GM12878 (cell line): Measurements from ENCODE around the gene NKTR. TPM values are rescaled to one million over a fixed set of nuclear protein-coding genes. Genes with fewer than 3 reads are reported as not detected.
A peak's percentile ranks its signal among the peaks of the same experiment; 100 is the strongest.

Experiments used
- BHLHE40 ChIP-seq, 2 experiments: fragments of 450-650 bp in 1 of 2; IDR thresholded peaks; 2 replicates each; pipeline ENCODE4 v1.6.1; 2011 to 2017; ENCODE audit warnings: low read depth in 2 of 2, borderline replicate concordance in 1 of 2, improper control_type of control experiment in 1 of 2, low read length in 1 of 2, mild to moderate bottlenecking in 1 of 2
- BMI1 ChIP-seq: fragments of 450-650 bp; IDR thresholded peaks from 2 replicates; pipeline ENCODE4 v1.6.1; 2016; ENCODE audit warnings: mild to moderate bottlenecking, moderate library complexity, borderline replicate concordance
- CBFB ChIP-seq: IDR thresholded peaks from 2 replicates; pipeline ENCODE4 v1.6.1; 2016; ENCODE audit warnings: antibody characterized with exemption, low read depth
- DPF2 ChIP-seq: fragments of 450-650 bp; IDR thresholded peaks from 2 replicates; pipeline ENCODE4 v1.6.1; 2017; ENCODE audit warnings: mild to moderate bottlenecking
- ETV6 ChIP-seq, 2 experiments: fragments of 450-650 bp in 1 of 2; IDR thresholded peaks in 1 of 2; conservative IDR thresholded peaks in 1 of 2; 2 replicates each; pipeline ENCODE4 v1.6.1; 2014; ENCODE audit warnings: antibody characterized with exemption in 1 of 2, borderline replicate concordance in 1 of 2, low read depth in 1 of 2, mild to moderate bottlenecking in 1 of 2, moderate library complexity in 1 of 2
- JUND ChIP-seq: IDR thresholded peaks from 2 replicates; pipeline ENCODE4 v1.6.1; 2012; ENCODE audit warnings: low read depth, mild to moderate bottlenecking, low read length, improper control_type of control experiment, moderate library complexity
- LARP7 ChIP-seq: fragments of 450-650 bp; IDR thresholded peaks from 2 replicates; pipeline ENCODE4 v1.6.1; 2017; ENCODE audit warnings: mild to moderate bottlenecking
- NBN ChIP-seq: fragments of 450-650 bp; IDR thresholded peaks from 2 replicates; pipeline ENCODE4 v1.6.1; 2016
- NFYB ChIP-seq: IDR thresholded peaks from 2 replicates; pipeline ENCODE4 v1.6.1; 2011; ENCODE audit warnings: low read depth, mild to moderate bottlenecking, low read length, improper control_type of control experiment, moderate library complexity; ENCODE audit not compliant: insufficient read depth
- RBBP5 ChIP-seq: fragments of 200-600 bp; sonication (generic); conservative IDR thresholded peaks from 2 replicates; pipeline ENCODE4 v1.6.1; 2016
- RELA ChIP-seq: fragments of 450-650 bp; IDR thresholded peaks from 2 replicates; pipeline ENCODE4 v1.8.0; 2014; ENCODE audit warnings: borderline replicate concordance; ENCODE audit not compliant: partially characterized antibody
- RFX5 ChIP-seq: IDR thresholded peaks from 2 replicates; pipeline ENCODE4 v1.6.1; 2011; ENCODE audit warnings: low read depth, low read length, improper control_type of control experiment
- SREBF2 ChIP-seq: IDR thresholded peaks from 2 replicates; pipeline ENCODE4 v1.6.1; 2012; ENCODE audit warnings: mild to moderate bottlenecking, low read length
- SRF ChIP-seq, 2 experiments: IDR thresholded peaks; 2 replicates each; pipeline ENCODE4 v1.6.1; 2011; ENCODE audit warnings: low read depth in 2 of 2, low read length in 2 of 2, mild to moderate bottlenecking in 1 of 2, moderate library complexity in 1 of 2
- STAT3 ChIP-seq: IDR thresholded peaks from 2 replicates; pipeline ENCODE4 v1.6.1; 2011; ENCODE audit warnings: low read depth, low read length, improper control_type of control experiment
- SUPT20H ChIP-seq: IDR thresholded peaks from 2 replicates; pipeline ENCODE4 v1.6.1; 2011; ENCODE audit warnings: low read depth, mild to moderate bottlenecking, low read length, moderate library complexity, borderline replicate concordance; ENCODE audit not compliant: control insufficient read depth
- YY1 ChIP-seq: IDR thresholded peaks from 2 replicates; pipeline ENCODE4 v1.6.1; 2011; ENCODE audit warnings: low read depth, mild to moderate bottlenecking, low read length
- ZSCAN29 ChIP-seq: fragments of 450-650 bp; IDR thresholded peaks from 2 replicates; pipeline ENCODE4 v1.6.1; 2017; ENCODE audit warnings: mild to moderate bottlenecking, moderate library complexity
- polyA plus RNA-seq, 11 experiments: library from polyadenylated mRNA; depleted of rRNA in 4 of 11; unstranded in 6 of 11; stranded (reverse) in 5 of 11; fragments of >200 nt; fragmentation: Nextera tagmentation in 4 of 11; fragmentation: Illumina TruSeq in 1 of 11; extraction: Ambion mirVana in 4 of 11; extraction: Trizol in 1 of 11; gene quantifications; 1 replicate in 1 of 11; 2 replicates in 10 of 11; pipeline versions ENCODE4 v1.2.1 to v1.2.3, GENCODE V29; 2011 to 2016; ENCODE audit warnings: inconsistent platforms in 2 of 11, missing spikeins in 2 of 11, low read depth in 1 of 11
- total RNA-seq, 4 experiments: library from RNA; depleted of rRNA in 3 of 4; stranded (reverse); fragments of >200 nt in 3 of 4; fragmentation: Illumina TruSeq in 1 of 4; extraction: Trizol in 1 of 4; gene quantifications; 2 replicates each; pipeline versions ENCODE4 v1.2.1 to v1.2.3, GENCODE V29; 2013 to 2021
- TF ChIP-seq, protein P1 (sequence below): fragments of 450-650 bp; IDR thresholded peaks from 2 replicates; pipeline ENCODE4 v1.6.1; 2016; ENCODE audit warnings: mild to moderate bottlenecking, moderate library complexity, borderline replicate concordance
- TF ChIP-seq, protein P2 (sequence below): IDR thresholded peaks from 2 replicates; pipeline ENCODE4 v1.6.1; 2011; ENCODE audit warnings: mild to moderate bottlenecking, low read depth, low read length, moderate library complexity; ENCODE audit not compliant: insufficient replicate concordance
- TF ChIP-seq, protein P3 (sequence below): IDR thresholded peaks from 2 replicates; pipeline ENCODE4 v1.6.1; 2011; ENCODE audit warnings: borderline replicate concordance, low read depth, mild to moderate bottlenecking, moderate library complexity, mixed read lengths, low read length; ENCODE audit not compliant: insufficient read depth; ENCODE audit errors: extremely low read length
- TF ChIP-seq, protein P4 (sequence below): fragments of 450-650 bp; IDR thresholded peaks from 2 replicates; pipeline ENCODE4 v1.6.1; 2017; ENCODE audit warnings: low read depth, mild to moderate bottlenecking, moderate library complexity

The NKTR gene
- total and polyA plus RNA-seq, 10 of the 15 experiments (the other 5 are each of a cell fraction or from before 2014, with no cell fraction given): 15.3 to 91.9 (median 55.3) TPM

DNA sequence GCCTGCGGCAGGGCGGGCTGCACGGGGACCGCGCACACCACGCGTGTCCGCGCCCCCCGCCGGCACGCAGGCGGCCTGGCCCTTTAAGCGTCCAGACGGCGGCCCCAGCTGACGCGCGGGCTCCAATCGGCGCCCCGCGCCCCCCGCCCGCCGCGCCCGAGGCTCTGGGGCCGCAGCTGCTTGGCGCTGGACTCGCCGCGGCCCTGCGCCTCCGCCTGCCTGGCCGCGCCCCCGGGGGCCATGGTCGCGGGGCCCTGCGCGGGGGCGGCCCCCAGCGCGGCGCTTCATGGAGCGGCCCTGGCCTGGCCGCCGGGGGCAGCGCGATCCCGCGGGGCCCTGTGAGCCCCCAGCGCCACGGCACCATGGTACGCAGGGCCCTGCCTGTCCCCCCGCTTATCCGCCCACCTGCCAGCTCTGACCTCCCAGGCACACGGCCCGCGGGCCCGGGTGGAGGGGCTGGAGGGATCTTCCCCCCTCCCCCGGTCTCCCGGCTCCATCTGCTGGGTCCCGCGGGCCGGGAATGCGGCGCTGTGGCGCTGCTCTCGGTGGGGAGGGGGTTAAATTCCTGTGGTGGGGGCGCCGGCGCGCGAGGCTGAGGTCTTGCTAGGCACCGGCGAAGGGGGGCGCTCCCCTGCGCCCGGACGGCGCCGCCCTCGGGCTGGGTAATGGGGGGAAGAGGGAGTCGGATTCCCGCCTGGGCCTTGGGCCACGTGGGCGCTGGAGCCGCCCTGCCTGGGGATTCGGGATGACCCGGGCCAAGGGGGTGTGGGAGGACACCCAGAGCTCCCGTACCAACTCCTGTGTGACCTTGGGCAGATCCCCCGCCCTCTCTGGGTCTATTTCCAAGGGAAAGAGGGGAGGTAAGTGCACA lies 54.1 kb downstream of the NKTR start (continued):
- TF ChIP-seq, protein P1, sequence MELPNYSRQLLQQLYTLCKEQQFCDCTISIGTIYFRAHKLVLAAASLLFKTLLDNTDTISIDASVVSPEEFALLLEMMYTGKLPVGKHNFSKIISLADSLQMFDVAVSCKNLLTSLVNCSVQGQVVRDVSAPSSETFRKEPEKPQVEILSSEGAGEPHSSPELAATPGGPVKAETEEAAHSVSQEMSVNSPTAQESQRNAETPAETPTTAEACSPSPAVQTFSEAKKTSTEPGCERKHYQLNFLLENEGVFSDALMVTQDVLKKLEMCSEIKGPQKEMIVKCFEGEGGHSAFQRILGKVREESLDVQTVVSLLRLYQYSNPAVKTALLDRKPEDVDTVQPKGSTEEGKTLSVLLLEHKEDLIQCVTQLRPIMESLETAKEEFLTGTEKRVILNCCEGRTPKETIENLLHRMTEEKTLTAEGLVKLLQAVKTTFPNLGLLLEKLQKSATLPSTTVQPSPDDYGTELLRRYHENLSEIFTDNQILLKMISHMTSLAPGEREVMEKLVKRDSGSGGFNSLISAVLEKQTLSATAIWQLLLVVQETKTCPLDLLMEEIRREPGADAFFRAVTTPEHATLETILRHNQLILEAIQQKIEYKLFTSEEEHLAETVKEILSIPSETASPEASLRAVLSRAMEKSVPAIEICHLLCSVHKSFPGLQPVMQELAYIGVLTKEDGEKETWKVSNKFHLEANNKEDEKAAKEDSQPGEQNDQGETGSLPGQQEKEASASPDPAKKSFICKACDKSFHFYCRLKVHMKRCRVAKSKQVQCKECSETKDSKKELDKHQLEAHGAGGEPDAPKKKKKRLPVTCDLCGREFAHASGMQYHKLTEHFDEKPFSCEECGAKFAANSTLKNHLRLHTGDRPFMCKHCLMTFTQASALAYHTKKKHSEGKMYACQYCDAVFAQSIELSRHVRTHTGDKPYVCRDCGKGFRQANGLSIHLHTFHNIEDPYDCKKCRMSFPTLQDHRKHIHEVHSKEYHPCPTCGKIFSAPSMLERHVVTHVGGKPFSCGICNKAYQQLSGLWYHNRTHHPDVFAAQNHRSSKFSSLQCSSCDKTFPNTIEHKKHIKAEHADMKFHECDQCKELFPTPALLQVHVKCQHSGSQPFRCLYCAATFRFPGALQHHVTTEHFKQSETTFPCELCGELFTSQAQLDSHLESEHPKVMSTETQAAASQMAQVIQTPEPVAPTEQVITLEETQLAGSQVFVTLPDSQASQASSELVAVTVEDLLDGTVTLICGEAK: no peak
- TF ChIP-seq BMI1: no peak
- no peak for TF ChIP-seq NBN
- TF ChIP-seq CBFB: no peak
- TF ChIP-seq STAT3: no peak
- peak in 1 of 2 experiments; percentile 54; a peak in 1 of 4 replicates for TF ChIP-seq BHLHE40 (IDR thresholded peaks at IDR 0.05; ENCODE audit: borderline replicate concordance in 1 of 2, low read depth in 2 of 2, low read length in 1 of 2)
- TF ChIP-seq SREBF2: no peak
- TF ChIP-seq, protein P2, sequence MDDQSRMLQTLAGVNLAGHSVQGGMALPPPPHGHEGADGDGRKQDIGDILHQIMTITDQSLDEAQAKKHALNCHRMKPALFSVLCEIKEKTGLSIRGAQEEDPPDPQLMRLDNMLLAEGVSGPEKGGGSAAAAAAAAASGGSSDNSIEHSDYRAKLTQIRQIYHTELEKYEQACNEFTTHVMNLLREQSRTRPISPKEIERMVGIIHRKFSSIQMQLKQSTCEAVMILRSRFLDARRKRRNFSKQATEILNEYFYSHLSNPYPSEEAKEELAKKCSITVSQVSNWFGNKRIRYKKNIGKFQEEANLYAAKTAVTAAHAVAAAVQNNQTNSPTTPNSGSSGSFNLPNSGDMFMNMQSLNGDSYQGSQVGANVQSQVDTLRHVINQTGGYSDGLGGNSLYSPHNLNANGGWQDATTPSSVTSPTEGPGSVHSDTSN: no peak
- TF ChIP-seq SUPT20H: no peak
- no peak for TF ChIP-seq SRF (IDR thresholded peaks at IDR 0.05; ENCODE audit: low read depth in 2 of 2, low read length in 2 of 2)
- TF ChIP-seq, protein P3, sequence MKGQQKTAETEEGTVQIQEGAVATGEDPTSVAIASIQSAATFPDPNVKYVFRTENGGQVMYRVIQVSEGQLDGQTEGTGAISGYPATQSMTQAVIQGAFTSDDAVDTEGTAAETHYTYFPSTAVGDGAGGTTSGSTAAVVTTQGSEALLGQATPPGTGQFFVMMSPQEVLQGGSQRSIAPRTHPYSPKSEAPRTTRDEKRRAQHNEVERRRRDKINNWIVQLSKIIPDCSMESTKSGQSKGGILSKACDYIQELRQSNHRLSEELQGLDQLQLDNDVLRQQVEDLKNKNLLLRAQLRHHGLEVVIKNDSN: peak; percentile 80
- TF ChIP-seq ZSCAN29: no peak
- TF ChIP-seq LARP7: peak; percentile 40; the same call in 1 of the 2 replicates
- TF ChIP-seq, protein P4, sequence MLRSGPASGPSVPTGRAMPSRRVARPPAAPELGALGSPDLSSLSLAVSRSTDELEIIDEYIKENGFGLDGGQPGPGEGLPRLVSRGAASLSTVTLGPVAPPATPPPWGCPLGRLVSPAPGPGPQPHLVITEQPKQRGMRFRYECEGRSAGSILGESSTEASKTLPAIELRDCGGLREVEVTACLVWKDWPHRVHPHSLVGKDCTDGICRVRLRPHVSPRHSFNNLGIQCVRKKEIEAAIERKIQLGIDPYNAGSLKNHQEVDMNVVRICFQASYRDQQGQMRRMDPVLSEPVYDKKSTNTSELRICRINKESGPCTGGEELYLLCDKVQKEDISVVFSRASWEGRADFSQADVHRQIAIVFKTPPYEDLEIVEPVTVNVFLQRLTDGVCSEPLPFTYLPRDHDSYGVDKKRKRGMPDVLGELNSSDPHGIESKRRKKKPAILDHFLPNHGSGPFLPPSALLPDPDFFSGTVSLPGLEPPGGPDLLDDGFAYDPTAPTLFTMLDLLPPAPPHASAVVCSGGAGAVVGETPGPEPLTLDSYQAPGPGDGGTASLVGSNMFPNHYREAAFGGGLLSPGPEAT: no peak
- no peak for TF ChIP-seq RFX5
- TF ChIP-seq ETV6 (conservative IDR thresholded peaks at IDR 0.05 in 1 of 2, IDR thresholded peaks at IDR 0.05 in 1 of 2; ENCODE audit: borderline replicate concordance in 1 of 2, low read depth in 1 of 2): no peak
- no peak for TF ChIP-seq RELA
- peak; percentile 18; the same call in 1 of the 2 replicates for TF ChIP-seq YY1
- no peak for TF ChIP-seq JUND
- peak; percentile 34; the same call in 1 of the 2 replicates for TF ChIP-seq DPF2
- peak; percentile 84 for TF ChIP-seq NFYB
- no peak for TF ChIP-seq RBBP5
